GM19035 (cell line): ENCODE data around the gene CEACAM18.
"Not testable (repeated sequence)": the region's sequence is repeated elsewhere in the genome, so short reads cannot be mapped to it uniquely, and the experiment has no call there.

Experiments used
- ATAC-seq: cut with Tn5 transposase; IDR thresholded peaks from one replicate; pipeline ENCODE4 v1.9.1; 2021; ENCODE audit not compliant: unreplicated experiment

CEACAM18 gene

DNA sequence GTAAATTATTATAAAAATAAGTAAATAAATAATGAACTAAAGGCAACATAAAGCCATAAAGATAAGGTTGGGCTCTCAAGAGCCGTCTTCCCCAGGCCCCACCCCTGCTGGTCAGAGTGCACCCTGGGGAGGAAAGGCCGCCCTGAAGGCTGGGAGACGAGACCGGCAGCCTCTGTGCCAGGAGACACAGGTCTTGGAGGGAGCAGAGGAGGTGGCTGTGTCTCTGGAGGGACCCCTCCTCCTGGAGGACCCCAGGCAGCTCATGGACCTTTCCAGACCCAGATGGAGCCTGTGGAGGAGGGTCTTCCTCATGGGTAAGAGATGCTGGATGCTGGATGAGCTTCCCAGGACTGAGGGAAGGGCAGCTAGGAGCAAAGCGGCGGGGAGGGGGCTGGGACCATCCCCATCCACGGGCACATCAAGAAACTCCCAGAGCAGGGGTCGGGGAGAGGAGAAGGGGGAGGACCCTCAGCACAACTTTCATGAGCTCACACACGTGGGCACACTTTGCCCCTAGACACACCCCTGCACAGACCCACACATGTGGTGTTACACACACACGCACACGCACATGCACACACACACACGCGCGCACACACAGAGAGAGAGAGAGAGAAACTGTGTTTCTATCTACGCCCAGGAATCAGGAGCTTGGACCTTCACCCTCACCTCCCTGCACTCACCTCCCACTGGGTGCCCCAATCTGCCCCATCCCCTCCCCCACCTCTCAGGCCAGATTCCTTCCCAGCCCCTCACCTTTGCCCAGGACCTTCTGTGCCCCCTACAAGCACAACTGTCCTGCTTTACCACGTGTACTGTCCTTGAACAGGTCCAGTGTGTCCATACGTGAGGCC, at the start of gene CEACAM18:
Gene CEACAM18 (plus strand): TSS at position 159 of the 854 bp plus-strand sequence.
- ATAC-seq, result no peak

DNA sequence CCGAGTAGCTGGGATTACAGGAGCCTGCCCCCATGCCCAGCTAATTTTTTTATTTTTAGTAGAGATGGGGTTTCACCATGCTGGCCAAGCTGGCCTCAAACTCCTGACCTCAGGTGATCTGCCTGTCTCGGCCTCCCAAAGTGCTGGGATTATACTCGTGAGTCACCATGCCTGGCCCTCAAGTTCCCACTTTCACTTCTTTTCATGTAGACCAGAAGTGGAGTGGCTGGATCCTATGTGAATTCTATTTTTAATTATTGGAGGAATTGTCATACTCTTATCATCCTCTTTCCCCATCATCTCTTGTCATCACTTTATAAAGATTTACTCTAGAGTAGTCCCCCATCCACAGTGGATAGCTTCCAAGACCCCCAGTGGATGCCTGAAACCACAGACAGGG, 48.1 kb upstream of the CEACAM18 start:
- no peak for ATAC-seq

DNA sequence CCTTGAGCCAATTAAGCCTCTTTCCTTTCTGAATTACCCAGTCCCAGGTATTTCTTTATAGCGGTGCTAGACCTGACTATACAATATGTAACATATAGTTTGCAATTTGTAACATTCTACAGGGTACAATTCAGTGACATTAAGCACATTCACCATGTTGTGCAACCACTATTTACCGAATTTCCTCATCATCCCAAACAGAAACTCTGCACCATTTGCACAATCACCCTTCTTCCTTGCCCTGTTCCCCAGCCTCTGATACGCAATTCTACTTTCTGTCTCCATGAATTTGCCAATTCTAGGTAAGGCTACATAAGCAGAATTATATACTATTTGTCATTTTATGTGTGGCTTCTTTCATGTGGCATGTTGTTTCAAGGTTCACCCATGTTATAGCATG, 47.2 kb upstream of the CEACAM18 start:
- no peak for ATAC-seq

DNA sequence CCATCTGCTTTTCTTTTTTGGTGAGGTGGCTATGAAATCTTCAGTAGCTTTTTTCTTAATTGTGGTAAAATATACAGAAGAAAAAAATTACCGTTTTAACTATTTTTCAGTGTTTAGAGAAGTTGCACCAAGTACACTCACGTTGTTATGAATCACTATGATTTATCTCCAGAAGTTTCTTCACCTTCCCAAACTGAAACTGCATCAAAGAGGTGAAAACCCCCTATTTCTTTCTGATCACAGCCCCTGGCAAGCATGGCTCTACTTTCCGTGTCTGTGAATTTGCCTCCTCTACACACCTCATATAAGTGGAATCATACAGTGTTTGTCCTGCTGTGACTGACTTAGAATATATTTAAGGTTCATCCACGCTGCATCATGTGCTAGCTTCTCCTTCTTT, 45.3 kb upstream of the CEACAM18 start:
- ATAC-seq, result no peak

DNA sequence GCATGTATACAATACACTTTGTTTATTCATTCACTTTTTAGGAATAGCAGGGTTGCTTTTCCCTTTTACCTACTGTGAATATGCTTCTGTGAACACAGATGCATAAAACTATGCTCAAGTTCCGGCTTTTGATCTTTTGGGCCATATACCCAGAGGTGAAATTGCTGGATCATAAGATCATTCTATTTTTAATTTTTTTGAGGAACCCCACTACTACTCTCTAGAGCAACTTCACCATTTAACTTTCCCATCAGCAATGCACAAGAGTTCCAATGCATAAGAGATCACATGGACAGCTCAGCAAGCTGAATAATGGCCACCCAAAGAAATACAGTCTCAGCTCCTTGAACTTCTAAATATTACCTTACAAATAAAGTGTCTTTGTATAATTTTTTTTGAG, 43.9 kb upstream of the CEACAM18 start:
- no peak for ATAC-seq

DNA sequence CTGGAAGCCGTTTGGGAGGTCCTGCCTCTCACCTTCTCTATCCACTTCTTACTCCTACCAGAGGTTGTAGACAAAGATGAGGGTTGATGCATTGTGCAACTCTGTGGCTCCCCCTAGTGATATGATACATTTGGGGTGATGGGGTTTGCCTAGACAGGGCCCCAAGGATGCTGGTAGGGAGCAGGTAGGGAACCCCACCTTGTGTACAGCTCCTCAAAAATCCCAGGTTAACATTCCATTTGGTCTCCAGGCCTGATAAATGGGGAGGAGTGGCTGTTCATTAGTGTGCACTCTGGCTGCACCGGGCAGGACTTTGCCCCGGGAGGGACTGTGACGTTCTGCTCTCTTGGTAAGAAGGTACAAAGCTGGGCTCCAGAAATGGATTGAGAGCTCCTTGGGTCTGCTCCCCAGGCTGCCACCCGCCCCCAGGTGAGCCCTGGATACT, 39.3 kb upstream of the CEACAM18 start:
- no peak for ATAC-seq

DNA sequence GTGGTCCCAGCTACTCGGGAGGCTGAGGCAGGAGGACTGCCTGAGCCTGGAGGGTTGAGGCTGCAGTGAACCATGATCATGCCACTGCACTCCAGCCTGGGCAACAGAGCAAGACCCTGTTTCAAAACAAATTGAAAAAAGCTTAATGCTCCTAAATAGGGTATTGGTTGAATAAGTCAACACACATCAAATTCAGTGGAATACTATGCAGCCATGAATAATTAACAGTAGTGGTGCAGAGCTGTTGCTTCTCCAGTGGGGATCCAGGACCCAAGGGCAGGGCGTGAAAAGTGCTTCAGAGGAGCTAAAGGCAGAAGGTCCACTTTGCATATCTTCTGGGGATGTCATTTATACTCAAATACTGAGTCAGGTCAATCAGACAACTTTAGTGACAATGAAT, 38.3 kb upstream of the CEACAM18 start:
- no peak for ATAC-seq

DNA sequence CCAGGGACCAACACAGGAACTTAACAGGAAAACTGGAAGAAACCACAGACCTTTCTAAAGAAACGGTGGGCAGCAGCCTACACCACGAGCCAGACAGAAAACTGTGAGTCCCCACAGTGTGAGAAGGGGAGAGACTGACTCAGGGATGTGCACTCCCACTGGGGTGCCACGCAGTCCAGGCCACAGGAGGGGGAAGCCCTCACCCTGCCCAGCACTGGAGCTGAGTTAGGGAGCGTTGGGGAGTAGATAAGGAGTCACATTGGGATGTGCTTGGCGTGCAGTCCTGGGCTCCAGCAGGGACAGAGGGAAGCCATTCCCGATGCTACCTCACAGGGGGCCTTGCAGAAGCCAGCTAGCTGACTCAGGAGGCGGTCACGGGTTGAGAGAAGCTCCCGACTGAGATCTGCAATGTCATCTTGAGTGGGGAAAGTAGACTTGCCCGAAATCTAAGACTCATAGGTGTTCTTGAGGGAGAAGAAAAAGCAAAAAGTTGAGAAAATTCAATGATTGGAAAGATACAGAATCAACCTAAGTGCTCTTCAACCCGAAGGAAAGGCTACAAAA, 37.4 kb upstream of the CEACAM18 start:
- ATAC-seq, result no peak

DNA sequence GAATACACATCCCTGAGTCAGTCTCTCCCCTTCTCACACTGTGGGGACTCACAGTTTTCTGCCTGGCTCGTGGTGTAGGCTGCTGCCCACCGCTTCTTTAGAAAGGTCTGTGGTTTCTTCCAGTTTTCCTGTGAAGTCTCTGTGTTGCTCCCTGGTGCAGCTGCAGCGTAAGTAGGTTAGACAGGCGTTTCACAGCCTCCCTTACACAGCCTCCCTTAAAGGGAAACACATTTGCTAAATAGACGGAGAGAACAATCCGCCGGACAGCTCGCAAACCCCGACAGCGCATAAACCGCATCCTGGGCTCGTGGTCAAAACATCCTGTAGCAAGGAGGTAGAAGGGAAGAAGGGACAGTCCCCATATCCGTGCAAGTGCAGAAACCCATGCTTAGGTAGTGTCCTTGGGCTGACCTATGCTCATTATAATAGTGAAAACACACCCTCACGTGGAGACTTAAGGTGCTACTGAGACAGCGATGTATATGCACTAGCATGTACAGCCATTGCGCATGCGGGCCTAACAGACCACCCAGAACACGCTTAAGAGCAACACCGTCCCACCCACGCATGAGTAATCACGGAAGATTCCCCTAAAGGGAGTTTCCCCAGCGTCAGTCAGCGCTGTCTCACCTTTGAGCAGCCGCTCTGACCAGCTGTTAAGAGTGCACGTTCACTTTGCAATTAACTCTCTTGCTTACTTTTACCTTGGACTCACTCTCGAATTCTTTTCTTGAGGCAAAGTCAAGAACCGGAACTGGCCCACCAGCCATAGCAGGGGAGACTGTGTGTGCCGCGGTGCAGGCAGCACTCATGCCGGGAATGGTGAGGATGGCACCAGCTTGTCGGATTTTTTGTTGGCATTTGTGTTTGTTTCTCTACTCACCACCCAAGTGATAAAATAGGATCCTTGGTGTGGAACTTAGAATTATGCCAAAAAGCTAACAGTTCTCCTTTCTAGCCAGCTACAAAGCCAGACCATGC, 36.6 kb upstream of the CEACAM18 start:
- ATAC-seq, result peak; percentile 94

DNA sequence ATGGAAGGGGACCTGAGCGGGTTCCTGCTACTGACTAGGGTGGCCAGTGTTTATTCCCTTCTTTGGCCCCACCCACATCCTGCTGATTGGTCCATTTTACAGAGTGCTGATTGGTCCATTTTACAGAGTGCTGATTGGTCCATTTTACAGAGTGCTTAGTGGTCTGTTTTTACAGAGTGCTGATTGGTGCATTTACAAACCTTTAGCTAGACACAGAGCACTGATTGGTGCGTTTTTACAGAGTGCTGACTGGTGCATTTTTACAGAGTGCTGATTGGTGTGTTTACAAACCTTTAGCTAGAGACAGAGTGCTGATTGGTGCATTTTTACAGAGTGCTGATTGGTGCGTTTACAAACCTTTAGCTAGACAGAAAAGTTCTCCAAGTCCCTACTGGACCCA, 30.8 kb upstream of the CEACAM18 start:
- ATAC-seq, result not testable (repeated sequence)

DNA sequence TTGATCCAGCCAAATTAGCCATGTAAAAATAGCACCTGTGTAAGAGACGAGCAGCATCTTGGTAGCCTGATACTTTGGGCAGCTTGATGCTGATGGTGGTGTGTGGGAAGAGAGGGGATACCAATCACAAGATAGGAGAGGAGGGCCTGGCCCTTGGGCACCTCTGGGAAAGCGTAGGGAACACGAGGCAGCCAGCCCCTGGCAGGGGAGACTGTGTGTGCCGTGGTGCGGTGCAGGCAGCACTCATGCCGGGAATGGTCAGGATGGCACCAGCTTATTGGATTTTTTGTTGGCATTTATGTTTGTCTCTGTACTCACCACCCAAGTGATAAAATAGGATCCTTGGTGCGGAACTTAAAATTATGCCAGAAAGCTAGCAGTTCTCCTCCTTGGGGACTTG, 30.3 kb upstream of the CEACAM18 start:
- no peak for ATAC-seq

DNA sequence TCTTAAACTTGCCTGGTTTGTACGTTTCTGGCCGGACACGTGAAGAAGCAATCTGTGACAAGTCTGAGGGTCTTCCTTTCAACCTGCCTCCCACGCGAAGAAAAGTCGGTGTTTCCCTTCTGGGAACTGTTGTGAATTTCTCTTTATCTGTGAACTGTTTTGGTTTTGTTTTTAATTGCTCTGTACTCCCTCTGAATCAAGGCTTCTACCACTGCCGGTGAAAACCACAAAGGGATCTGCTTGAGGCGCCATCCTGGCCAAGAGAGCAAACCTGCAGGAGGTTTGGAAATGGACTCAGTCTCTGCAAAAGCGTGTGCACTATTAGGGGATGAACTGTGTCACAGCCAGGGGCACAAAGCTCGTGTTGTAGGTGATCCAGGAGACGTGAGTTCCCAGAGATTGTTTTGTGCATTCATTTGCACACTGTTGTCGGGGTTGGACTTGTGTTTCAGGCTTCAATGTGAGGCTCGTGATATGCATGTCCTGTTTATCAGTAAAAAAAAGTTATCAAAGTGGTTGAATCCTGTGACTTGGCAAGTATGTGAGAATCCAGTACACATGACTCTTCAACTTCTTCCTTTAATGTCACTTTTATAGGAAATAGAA, 29.8 kb upstream of the CEACAM18 start:
- no peak for ATAC-seq

DNA sequence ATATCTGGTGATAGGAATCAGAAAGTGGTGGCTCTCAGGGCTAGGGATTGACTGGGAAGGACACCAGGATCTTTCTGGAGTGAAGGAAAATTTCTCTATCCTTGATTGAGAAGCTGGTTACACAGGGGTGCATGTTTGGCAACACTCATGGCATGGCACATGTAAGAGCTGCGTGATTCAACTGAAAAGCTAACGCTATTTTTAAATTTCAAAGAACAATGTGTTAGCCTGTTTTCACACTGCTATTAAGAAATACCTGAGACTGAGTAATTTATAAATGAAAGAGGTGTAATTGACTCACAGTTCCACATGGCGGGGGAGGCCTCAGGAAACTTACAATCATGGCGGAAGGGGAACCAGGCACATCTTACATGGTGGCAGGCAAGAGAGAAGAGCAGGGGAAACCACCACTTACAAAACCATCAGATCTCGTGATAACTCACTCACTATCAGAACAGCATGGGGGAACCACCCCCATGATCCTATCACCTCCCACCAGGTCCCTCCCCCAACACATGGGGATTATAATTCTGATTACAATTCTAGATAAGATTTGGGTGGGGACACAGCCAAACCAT, 27.5 kb upstream of the CEACAM18 start:
- no peak for ATAC-seq

DNA sequence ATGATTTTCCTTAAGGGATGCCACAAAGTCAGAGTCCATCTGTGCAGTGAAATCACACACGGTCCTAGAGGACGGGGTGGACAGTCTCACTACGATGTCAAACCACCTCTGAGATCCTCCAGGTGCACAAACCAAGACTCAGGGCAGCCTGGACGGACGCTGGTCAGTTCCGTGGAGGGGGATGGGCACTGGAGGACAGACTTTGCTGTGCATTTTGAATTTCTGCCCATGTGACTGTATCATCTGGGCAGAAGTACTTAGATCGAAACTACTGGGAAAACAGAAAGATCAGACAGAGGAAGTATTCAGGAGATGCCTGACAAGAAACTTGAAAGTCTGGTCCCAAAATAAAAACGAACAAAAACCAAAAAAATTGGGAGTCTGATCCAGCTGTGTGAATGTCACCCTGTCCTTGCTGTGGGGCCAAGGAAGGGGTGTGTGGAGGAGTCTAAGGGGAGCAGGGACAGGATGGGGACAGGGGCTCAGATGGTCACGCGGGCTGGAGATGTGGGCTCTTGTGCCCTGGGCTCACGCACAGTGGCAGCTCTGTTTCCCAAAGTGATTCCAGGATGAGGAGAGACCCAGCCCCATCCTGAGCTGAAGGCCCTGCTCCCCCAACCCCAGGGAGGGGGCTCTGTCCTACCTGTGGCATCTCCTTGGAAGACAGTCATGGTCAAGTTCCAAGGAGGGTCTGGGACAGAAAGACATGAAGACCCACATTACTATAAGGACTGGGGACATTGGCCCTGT, 21.6 kb upstream of the CEACAM18 start:
- ATAC-seq, result no peak

DNA sequence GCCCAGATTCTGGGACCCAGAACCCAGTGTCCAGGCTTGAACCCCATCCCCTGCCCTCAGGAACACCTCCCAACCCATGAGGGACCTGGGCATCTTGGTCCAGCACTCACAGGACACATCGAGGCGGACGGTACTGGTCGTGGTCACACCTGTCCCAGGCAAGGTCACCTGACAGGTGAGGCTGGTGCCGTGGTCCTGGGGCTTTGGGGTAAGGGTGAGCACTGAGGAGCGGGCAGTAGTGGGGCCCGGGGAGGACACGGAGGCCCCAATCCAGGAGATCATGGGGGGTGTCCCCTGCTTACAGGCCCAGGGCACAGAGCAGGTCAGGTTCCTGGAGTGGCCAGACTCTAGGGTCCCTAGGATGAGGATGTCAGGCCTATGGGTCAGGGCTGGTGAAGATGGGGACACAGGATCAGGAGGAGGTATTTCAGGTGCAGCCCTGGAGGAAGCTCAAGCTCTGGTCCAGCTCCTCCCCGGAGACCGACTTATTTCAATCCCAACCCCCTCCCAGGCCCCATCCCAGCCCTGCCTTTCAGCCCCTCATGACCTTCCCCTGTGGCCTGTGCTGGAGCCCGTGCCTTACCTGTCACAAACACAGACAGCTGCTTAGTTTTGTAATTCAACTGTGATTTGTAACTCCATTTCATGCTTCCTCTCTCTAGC, 20.9 kb upstream of the CEACAM18 start:
- no peak for ATAC-seq

DNA sequence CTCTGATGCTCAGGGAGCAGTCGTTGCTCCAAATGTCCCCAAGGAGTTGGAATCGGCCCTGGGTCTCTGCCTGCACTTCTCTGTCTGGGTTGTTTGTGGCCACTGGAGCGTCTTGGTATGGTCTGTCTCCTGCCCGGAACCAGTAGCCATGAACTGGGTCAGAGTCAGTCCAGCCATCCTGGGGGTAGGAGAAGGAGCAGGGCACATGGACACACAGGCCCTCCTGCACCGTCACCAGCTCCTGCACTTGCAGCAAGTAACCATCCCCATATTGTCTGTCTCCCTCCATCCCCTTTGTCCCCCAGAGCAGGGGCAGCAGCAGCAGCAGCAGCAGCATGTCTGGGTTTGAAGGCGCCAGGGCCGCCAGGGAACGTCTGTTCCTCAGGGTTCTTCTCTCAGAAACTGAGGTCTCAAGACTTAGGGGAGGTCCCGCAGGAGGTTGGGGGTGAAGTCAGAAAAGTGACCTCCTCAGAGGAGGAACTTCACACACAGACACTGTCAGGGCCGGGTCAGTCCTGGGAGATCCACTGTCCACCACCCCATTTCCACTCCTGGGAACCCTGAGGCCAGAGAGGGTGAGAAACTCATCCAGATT, 20.2 kb upstream of the CEACAM18 start, which contains the start of gene SIGLEC8:
Gene SIGLEC8 (minus strand): TSS at position 404 of the 595 bp plus-strand sequence. CDS start 67 bp downstream, at position 337.
- no peak for ATAC-seq

DNA sequence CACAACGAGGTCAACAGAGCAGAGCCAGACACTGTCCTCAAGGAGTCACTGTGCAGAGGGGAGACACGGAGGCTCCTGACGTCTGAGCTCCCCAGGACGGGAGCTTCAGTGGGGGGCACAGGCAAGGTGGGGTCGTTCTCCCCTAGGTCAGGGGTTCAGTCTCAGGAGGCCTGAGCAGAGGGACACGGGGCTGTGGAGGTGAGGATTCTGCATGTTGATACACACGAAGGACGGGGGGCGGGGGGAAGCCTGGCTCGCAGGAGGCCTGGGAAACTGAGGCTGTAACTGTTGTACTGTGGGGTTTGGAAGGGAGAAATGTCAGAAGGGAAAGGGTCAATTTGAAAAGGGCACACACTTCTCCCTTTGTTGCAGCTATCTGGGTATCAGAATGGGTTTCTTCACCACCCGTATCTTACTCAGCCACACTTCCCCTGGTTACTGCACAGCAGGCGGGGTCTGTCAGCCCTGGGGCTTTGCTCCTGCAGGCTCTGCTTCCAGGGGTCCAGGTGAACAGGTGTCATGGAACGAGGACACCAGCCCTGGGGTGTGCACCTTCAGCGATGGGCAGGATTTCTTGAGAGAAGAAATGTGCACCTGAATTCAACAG, 19.3 kb upstream of the CEACAM18 start:
- ATAC-seq, result no peak

DNA sequence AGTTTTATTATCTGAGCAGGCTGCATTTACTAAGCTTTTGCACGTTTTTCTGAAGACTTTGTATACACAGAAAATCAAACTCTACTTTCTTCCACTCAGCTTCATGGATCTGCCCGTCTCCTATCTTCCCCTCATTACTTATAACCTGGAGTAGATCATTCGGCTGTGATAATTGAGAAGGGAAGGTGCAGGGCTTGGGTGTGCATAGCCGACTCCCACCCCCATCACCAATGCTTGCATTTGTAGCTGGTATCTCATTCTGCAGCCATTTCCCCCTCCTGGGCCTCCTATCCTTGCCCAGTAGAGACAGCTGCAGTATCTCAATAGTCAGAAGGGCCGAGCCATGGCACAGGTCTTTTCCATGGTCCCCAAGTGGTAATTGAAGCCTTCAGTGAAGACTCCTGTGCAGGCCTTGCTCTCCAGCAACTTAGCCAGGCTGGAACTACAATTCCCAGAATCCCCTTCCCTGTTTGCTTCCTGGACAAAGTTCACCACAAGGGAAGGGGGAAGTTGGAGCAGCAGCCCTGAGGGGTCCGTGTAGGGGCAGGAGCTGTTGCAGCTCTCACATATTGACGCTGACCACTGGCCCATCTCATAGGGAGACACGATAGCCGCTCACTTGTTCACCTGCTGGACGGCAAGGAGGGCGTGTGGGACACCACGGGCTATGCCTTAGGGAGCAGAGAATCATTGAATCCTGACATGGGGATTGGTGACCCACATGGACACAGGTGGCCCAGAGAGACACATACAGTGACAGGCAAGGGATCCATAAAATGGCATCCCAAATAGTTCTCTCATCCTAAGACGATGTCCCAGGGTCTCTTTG, 18.0 kb upstream of the CEACAM18 start:
- no peak for ATAC-seq
